HG03108 (cell line): ENCODE results near the gene TUBB4B.
A peak's percentile ranks its signal among the peaks of the same experiment; 100 is the strongest.

ENCODE experiments used
- ATAC-seq: cut with Tn5 transposase; IDR thresholded peaks from one replicate; pipeline ENCODE4 v1.9.1; 2021; ENCODE audit warnings: moderate library complexity; ENCODE audit not compliant: unreplicated experiment

TUBB4B gene

GRCh38 chr9:137240841-137241489 is at the start of gene TUBB4B:
TUBB4B (plus strand) TSS chr9:137241287; CDS start chr9:137241361, 74 bp downstream.
- ATAC-seq, result peak; percentile 69

- ATAC-seq, result no peak
These were observed 49.2 kb upstream of the TUBB4B start for GRCh38 chr9:137191691-137192447.

DNA sequence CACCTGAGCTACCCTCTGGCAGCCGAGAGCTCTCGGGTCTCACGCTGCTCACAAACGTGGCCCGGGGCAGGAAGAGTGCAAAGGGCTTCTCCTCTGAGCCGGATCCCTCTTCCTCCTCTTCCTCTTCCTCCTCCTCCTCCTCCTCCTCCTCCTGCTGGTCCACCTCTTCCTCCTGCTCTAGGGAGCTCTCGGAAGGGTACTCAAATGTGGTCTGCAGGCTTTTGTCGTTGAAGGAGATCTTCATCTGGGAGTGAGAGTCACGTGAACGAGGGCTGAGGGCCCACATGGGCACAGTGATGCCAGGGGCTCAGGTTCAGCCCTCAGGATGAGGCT is 48.7 kb upstream of the TUBB4B start:
- no peak for ATAC-seq

DNA sequence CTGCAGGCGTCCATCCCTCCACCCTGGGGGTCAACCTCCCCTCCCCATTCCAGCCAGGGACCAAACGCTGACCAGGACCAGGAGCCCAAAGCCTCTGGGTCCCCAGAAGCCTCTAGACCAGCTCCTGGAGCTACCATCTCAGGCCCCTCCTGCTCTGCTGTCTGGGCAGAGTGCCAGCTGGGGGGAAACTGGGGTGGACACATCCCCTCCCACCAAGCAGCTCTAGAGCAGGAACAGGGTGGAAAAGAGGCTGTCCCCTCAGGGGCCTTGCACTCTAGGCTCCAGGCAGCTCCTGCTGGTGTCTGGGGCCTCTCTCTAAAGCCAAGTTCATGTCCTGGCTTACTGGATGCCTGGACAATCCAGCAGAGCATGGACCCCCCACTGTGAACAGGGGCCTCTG is 48.2 kb upstream of the TUBB4B start:
- no peak for ATAC-seq

DNA sequence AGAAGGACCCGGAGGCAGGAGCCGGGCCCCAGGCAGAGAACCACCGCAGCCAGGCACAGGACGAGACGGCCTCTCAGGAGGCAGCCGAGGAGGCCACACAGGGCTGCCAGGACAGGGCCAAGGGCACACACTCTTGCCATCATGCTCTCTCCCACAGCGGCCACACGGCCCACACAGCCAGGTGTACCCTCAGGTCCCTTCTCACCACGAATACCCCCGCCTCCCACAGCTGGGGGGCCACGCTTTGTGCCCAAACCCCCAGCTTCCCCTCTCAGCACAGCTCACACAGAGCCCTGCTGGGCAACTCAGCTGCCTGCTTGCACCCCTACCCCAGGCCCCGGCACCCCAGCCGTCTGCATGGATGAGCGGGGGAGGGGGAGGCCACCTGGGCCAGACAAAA is 47.3 kb upstream of the TUBB4B start:
- no peak for ATAC-seq

GRCh38 chr9:137194388-137194787 is 46.7 kb upstream of the TUBB4B start:
- no peak for ATAC-seq

DNA sequence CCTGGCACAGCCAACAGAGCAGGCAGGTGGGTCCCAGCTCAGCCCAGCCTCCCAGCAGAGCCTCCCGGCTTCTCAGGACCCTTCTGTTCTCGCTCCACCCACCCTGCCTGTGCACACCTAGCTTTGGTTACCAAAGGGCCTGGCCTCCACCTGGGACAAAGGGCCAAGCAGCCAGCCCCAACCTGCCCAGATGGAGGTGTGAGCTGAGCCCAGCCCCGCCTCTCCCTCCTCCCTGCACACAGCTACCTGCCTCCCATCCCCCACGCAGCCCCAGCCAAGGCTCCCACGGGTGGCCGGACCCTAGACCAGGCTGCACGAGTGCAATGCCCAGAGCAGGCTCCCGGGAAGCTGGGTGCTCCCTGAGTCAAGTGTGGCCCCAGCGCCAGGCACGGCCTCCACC is 46.2 kb upstream of the TUBB4B start:
- ATAC-seq, result no peak

DNA sequence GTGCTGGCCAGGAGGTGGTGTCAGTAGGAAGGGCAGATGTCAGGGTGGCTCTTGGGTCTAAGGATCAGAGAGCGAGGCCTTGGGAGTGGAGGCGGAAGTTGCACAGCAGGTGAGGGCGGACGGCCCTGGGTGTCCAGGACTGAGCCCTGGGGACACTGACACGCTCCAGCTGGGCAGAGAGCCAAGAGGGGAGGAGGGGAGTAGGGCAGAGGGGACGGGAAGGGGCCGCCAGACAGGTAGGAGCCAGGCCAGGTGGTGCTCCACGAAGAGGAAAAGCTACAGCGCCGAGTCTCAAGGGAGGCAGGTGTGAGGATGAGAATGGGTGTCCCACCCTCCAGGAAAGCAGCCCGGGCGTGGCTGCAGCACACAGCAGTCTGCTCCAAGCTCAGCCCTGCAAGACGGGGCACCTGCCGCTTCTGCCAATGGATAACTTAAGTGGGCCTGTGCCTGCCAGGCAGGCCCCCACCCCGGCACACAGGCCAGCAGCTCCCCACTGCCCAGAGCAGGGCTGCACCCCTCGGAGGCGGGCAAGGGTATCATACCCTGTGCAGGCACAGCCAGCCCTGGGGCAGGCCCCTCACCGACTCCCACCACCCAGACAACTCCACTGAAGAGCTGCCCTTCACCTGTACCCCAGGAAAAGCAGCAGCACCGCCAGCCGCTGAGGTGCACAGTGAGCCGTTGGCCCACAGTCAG is 45.4 kb upstream of the TUBB4B start:
- ATAC-seq, result no peak

GRCh38 chr9:137198051-137198901 is 42.8 kb upstream of the TUBB4B start:
- ATAC-seq, result no peak

- no peak for ATAC-seq
These were observed 42.2 kb upstream of the TUBB4B start for GRCh38 chr9:137198902-137199283.

- no peak for ATAC-seq
These were observed 41.5 kb upstream of the TUBB4B start for GRCh38 chr9:137199411-137200121.

DNA sequence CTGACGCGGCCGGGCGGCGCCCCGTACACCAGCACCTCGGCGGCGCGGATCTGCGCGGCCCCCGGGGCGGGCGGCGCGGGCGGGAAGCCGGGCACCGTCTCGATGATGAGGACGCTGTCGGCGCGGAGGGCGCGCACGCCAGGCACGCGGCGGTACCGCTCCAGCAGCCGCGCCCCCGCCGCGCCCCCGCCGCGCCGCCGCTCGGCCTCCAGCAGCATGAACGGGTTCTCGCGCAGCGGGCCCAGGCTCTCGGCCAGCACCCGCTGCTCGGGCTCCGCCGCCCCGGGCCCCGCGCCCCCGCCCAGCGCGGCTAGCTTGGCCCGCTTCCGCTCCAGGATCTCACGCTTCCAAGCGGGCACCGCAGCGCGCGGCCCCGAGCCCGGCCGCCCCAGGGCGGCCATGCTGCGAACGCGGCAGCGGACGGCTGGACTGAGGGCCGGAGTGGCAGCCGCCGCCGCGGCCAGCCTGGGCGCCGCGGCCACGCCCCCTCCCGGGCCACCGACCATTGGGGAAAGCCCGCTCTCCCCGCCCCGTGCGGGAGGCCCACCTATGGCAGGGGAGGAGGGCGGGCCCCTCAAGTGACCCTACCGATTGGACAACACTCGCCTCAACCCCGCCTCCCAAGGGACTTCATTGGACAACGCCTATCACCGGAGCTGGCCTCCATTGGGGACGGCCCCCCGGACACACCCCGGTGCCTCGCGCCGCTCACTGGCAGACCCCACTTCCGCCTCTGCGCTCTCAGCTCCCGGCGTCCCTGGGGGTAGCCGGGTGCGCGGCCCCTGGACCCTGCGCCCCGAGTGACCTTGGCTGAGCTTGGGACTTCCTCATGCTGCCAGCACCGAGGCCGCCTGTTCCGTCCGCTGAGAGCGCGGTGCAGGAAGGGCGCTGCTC is 40.5 kb upstream of the TUBB4B start, which contains the start of gene TPRN:
TSS of gene TPRN (minus strand) at position 431 of the 894 bp plus-strand sequence. CDS start at position 401, 30 bp downstream.
- ATAC-seq, result peak; percentile 83

- ATAC-seq, result no peak
These were observed 39.8 kb upstream of the TUBB4B start for GRCh38 chr9:137201205-137201868.

- no peak for ATAC-seq
These were observed 38.1 kb upstream of the TUBB4B start for GRCh38 chr9:137202966-137203365.

DNA sequence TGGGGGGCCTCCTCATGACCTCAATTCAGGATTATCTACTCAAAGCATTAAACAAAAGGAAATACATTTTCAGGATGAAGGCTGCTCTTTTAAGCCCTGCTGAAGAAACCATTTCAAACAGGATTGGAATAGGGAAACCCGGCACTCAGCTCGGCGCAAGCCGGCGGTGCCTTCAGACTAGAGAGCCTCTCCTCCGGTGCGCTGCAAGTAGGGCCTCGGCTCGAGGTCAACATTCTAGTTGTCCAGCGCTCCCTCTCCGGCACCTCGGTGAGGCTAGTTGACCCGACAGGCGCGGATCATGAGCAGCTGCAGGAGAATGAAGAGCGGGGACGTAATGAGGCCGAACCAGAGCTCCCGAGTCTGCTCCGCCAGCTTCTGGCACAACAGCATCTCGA is 36.4 kb upstream of the TUBB4B start:
- no peak for ATAC-seq

DNA sequence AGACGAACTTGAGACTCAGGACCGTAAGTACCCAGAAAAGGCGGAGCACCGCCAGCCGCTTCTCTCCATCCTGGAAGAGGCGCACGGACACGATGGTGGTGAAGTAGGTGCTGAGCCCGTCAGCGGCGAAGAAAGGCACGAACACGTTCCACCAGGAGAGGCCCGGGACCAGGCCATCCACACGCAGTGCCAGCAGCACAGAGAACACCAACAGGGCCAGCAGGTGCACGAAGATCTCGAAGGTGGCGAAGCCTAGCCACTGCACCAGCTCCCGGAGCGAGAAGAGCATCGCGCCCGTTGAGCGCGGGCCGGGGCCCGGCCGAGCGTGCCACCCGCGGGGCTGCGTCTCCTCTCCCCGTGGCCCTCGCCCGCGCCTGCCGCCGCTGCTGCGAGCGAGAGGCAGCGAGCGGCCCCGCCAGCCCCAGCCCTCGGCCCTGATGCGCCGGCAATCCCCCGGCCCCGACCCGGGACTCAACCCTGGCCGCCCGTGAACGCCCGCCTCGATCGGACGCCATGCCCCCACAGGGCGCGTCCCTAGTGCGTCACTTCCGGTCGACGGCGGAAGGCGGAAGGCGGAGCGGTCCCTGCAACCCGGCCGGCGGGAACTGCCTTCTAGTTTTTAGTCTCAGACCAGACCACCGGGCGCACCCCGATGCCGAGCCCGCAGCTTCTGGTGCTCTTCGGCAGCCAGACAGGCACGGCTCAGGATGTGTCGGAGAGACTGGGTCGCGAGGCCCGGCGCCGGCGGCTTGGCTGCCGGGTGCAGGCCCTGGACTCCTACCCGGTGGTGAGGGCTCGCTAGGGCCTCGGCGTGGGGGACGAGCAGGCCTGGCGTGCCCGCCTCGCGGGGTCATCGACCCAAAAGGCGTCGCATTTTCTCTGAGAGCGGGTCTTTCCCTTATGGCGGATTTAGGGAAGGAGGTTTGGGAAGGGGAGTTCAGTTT is 35.7 kb upstream of the TUBB4B start, which contains the start of the genes NDOR1 and TMEM203:
TSS of gene NDOR1 (plus strand) at position 575 of the 944 bp plus-strand sequence. CDS start at position 653, 78 bp downstream.
TSS of gene TMEM203 (minus strand) at position 523 of the 944 bp plus-strand sequence. CDS start at position 289, 234 bp downstream.
- ATAC-seq, result peak; percentile 41

DNA sequence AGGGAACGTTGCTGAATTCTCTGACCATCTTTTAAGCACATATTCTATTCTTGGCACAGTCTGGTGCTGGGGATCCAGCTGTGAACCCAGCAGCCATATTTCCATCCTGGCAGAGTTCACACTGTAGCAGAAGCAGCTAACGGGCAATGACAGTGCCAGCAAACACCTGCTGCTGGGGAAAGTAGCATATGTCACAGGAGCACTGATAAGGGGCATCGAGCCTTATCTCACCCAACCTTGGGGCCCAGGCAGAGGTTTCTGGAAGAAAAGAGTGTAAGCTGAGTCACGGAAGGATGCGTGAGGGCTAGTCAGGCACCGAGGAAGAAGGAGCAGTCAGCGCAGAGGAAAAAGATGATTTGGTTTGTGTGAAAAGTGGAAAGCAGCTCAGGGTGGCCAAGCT is 34.5 kb upstream of the TUBB4B start:
- no peak for ATAC-seq
